Astrocyte (in vitro differentiated cells and primary cell): ENCODE data around the gene LARGE1. TPM values are rescaled to one million over a fixed set of nuclear protein-coding genes. Genes with fewer than 3 reads are reported as not detected.

Source experiments
- DNase-seq: peaks from one replicate; pipeline ENCODE4 v3.0.0-alpha.2; 2010; ENCODE audit warnings: low read depth
- FAIRE-seq: peaks from 2 replicates; lab custom pipeline; 2011; peaks lifted over from hg19 to GRCh38; lab: Jason Lieb, UNC
- H2AFZ ChIP-seq: 2 replicates; pipeline ENCODE4 v1.6.0; 2012; ENCODE audit warnings: low read depth, low read length, inconsistent platforms
- H3K27ac ChIP-seq: 2 replicates; pipeline ENCODE4 v1.5.1; 2011; ENCODE audit warnings: low read depth, low read length, inconsistent platforms
- H3K27me3 ChIP-seq: 2 replicates; pipeline ENCODE4 v1.6.0; 2011; ENCODE audit warnings: low read length, inconsistent platforms; ENCODE audit not compliant: insufficient read depth
- H3K36me3 ChIP-seq: 2 replicates; pipeline ENCODE4 v1.5.1; 2011; ENCODE audit warnings: low read length, inconsistent platforms; ENCODE audit not compliant: insufficient read depth
- H3K4me1 ChIP-seq: 2 replicates; pipeline ENCODE4 v1.5.1; 2011; ENCODE audit warnings: low read length, inconsistent platforms; ENCODE audit not compliant: insufficient read depth
- H3K4me2 ChIP-seq: 2 replicates; pipeline ENCODE4 v1.6.0; 2012; ENCODE audit warnings: low read length, inconsistent platforms
- H3K4me3 ChIP-seq: 2 replicates; pipeline ENCODE4 v1.5.1; 2011; ENCODE audit warnings: low read depth, mild to moderate bottlenecking, low read length, inconsistent platforms; ENCODE audit not compliant: insufficient read depth
- H3K79me2 ChIP-seq: 2 replicates; pipeline ENCODE4 v1.6.0; 2012; ENCODE audit warnings: mild to moderate bottlenecking, low read length, inconsistent platforms; ENCODE audit not compliant: insufficient read depth
- H3K9ac ChIP-seq: 2 replicates; pipeline ENCODE4 v1.6.0; 2012; ENCODE audit warnings: mild to moderate bottlenecking, low read length, inconsistent platforms
- H3K9me3 ChIP-seq: 2 replicates; pipeline ENCODE4 v1.5.1; 2012; ENCODE audit warnings: low read depth, mild to moderate bottlenecking, low read length, inconsistent platforms; ENCODE audit not compliant: insufficient read depth
- H4K20me1 ChIP-seq: 2 replicates; pipeline ENCODE4 v1.6.0; 2012; ENCODE audit warnings: low read length, inconsistent platforms; ENCODE audit not compliant: insufficient read depth
- H3K27ac Mint-ChIP-seq: one replicate; pipeline ENCODE4 v1.8.0; 2021; ENCODE audit warnings: mild to moderate bottlenecking, mixed read lengths; ENCODE audit not compliant: unreplicated experiment
- H3K27me3 Mint-ChIP-seq: one replicate; pipeline ENCODE4 v1.8.0; 2021; ENCODE audit warnings: low read depth, mixed read lengths; ENCODE audit not compliant: unreplicated experiment
- H3K36me3 Mint-ChIP-seq: one replicate; pipeline ENCODE4 v1.8.0; 2021; ENCODE audit warnings: low read depth, mixed read lengths; ENCODE audit not compliant: unreplicated experiment
- H3K4me1 Mint-ChIP-seq: one replicate; pipeline ENCODE4 v1.8.0; 2021; ENCODE audit warnings: low read depth, mixed read lengths; ENCODE audit not compliant: unreplicated experiment
- H3K4me3 Mint-ChIP-seq: one replicate; pipeline ENCODE4 v1.8.0; 2021; ENCODE audit warnings: mild to moderate bottlenecking, moderate library complexity, mixed read lengths; ENCODE audit not compliant: unreplicated experiment
- H3K9me3 Mint-ChIP-seq: one replicate; pipeline ENCODE4 v1.8.0; 2021; ENCODE audit warnings: mild to moderate bottlenecking, mixed read lengths; ENCODE audit not compliant: unreplicated experiment
- EZH2 ChIP-seq: IDR thresholded peaks from 2 replicates; pipeline ENCODE4 v1.6.1; 2012; ENCODE audit warnings: mild to moderate bottlenecking, low read length, inconsistent platforms; ENCODE audit not compliant: insufficient read depth
- total RNA-seq: library from RNA; stranded (reverse); gene quantifications from 2 replicates; pipeline ENCODE4 v1.2.1, GENCODE V29; 2021
- TF ChIP-seq, protein P1 (sequence below): IDR thresholded peaks from 2 replicates; pipeline ENCODE4 v1.5.1; 2011; ENCODE audit warnings: low read depth, mild to moderate bottlenecking, inconsistent platforms, low read length, moderate library complexity; ENCODE audit not compliant: insufficient read depth

LARGE1 gene
- total RNA-seq, 1 donor from 2014 or later, result 92.6 TPM

DNA sequence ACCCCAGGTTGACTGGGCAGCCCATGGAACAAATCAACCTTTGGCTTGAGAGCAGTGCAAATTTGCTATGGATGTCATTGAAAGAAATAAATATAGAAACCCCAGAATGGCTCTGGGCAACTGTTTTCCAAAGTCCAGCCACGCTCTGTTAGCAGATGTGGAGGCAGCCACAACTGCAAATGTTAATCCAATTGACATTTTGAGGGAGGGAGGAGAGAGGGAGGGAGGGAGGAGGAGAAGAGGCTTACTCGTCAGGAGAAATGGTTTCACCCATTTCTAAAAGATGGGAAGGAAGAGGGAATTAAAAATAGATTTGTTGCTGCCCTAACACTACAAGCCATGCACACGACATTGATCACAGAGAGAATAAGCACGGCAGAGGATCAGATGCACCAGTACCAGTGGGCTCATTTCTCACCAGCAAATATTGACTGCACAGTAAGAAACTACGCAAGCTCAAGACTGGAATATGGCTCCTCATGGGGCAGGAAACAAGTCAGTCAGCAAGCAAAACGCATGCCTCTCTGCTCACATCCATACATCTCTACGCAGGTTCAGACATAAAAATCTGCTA lies 229.1 kb downstream of the LARGE1 start:
- peaks cover 2% of the 10 kb centered on the region for H3K4me1 Mint-ChIP-seq
- Histone ChIP-seq H3K4me2 (no peak overlapping the region), H2AFZ (no peak overlapping the region), H3K79me2 (no peaks in the 10 kb centered on the region), H3K36me3 (no peaks in the 10 kb centered on the region), H3K4me3 (no peak overlapping the region), H4K20me1 (peaks cover 7% of the 10 kb centered on the region), H3K9me3 (no peaks in the 10 kb centered on the region), H3K9ac (no peak overlapping the region), H3K4me1 (no peaks in the 10 kb centered on the region), H3K27me3 (no peaks in the 10 kb centered on the region), H3K27ac (no peak overlapping the region)
- FAIRE-seq (no peak), DNase-seq (no peak)
- H3K27ac Mint-ChIP-seq, result no peak overlapping the region
- TF ChIP-seq EZH2, result no peak
- H3K27me3 Mint-ChIP-seq, result no peaks in the 10 kb centered on the region
- no peak overlapping the region for H3K4me3 Mint-ChIP-seq
- H3K36me3 Mint-ChIP-seq, result peaks cover 9% of the 10 kb centered on the region
- peaks cover 1% of the 10 kb centered on the region for H3K9me3 Mint-ChIP-seq

DNA sequence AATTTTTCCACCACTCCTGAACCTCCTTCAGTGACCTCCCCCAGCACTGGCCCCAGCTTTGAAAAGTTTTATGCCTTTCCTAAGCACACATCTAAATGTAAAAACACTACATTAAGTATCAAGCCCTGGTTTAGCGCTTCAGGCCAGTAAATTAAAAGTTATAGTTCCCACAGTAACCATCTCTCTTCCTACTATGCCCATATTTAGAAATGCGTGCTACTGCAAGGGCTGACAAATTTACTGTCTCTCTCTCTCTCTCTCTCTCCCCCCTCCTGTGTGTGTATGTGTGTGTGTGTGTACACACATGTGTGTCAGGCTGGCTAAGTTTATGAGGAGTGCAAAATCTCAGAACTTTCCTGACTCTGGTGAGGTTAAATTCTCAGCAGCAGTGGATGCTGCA lies 231.4 kb downstream of the LARGE1 start:
- no peaks in the 10 kb centered on the region for H3K79me2 ChIP-seq
- no peaks in the 10 kb centered on the region for H3K4me1 ChIP-seq
- Mint-ChIP-seq H3K27ac (no peak overlapping the region), H3K27me3 (no peaks in the 10 kb centered on the region), H3K36me3 (peaks cover 15% of the 10 kb centered on the region), H3K4me1 (no peaks in the 10 kb centered on the region), H3K4me3 (no peak overlapping the region), H3K9me3 (no peaks in the 10 kb centered on the region)
- DNase-seq, result no peak
- H3K36me3 ChIP-seq, result no peaks in the 10 kb centered on the region
- peaks cover under 1% of the 10 kb centered on the region for H4K20me1 ChIP-seq
- FAIRE-seq, result no peak
- no peak overlapping the region for H3K9ac ChIP-seq
- no peaks in the 10 kb centered on the region for H3K9me3 ChIP-seq
- H2AFZ ChIP-seq, result no peak overlapping the region
- no peak overlapping the region for H3K4me2 ChIP-seq
- H3K27me3 ChIP-seq, result no peaks in the 10 kb centered on the region
- TF ChIP-seq, protein P1, sequence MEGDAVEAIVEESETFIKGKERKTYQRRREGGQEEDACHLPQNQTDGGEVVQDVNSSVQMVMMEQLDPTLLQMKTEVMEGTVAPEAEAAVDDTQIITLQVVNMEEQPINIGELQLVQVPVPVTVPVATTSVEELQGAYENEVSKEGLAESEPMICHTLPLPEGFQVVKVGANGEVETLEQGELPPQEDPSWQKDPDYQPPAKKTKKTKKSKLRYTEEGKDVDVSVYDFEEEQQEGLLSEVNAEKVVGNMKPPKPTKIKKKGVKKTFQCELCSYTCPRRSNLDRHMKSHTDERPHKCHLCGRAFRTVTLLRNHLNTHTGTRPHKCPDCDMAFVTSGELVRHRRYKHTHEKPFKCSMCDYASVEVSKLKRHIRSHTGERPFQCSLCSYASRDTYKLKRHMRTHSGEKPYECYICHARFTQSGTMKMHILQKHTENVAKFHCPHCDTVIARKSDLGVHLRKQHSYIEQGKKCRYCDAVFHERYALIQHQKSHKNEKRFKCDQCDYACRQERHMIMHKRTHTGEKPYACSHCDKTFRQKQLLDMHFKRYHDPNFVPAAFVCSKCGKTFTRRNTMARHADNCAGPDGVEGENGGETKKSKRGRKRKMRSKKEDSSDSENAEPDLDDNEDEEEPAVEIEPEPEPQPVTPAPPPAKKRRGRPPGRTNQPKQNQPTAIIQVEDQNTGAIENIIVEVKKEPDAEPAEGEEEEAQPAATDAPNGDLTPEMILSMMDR, result no peak
- no peak overlapping the region for H3K4me3 ChIP-seq
- no peak overlapping the region for H3K27ac ChIP-seq

DNA sequence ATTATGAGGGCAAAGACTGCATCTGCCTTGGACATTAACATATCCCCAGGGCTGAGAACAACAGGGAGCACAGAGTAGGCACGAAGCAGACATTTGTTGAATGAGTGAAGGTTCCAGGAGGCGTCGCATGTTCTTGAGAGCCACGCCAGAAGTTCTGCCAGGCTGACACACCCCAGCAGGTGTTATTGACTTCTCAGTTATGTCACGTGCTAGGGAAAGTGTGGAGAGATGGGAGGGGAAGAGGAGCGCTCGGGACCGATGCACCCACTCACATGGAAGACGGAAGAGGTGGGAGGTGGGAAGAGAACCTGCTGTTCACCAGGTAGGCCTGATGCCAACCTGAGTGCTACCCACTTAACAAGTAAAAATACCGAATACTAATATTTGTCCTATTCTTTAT lies 232.8 kb downstream of the LARGE1 start:
- Histone ChIP-seq H3K79me2 (no peaks in the 10 kb centered on the region), H2AFZ (no peak overlapping the region), H3K4me1 (no peaks in the 10 kb centered on the region), H3K27me3 (no peaks in the 10 kb centered on the region), H3K9ac (no peak overlapping the region), H4K20me1 (no peaks in the 10 kb centered on the region), H3K27ac (no peak overlapping the region), H3K4me2 (no peak overlapping the region), H3K9me3 (no peaks in the 10 kb centered on the region), H3K36me3 (no peaks in the 10 kb centered on the region), H3K4me3 (no peak overlapping the region)
- Mint-ChIP-seq H3K4me1 (no peaks in the 10 kb centered on the region), H3K27ac (no peak overlapping the region), H3K36me3 (peaks cover 15% of the 10 kb centered on the region), H3K4me3 (no peak overlapping the region), H3K27me3 (no peaks in the 10 kb centered on the region), H3K9me3 (peaks cover 2% of the 10 kb centered on the region)
- FAIRE-seq (no peak), DNase-seq (no peak)
- TF ChIP-seq EZH2, result no peak
- TF ChIP-seq, protein P1, result no peak
